ENCODE measurements around the gene CYP2W1. TPM values are rescaled to one million over a fixed set of nuclear protein-coding genes. Genes with fewer than 3 reads are reported as not detected.

The CYP2W1 gene
- total and polyA plus RNA-seq, 8 donors, result 6.2 to 16.9 (median 9.0) TPM; not detected in 2

DNA sequence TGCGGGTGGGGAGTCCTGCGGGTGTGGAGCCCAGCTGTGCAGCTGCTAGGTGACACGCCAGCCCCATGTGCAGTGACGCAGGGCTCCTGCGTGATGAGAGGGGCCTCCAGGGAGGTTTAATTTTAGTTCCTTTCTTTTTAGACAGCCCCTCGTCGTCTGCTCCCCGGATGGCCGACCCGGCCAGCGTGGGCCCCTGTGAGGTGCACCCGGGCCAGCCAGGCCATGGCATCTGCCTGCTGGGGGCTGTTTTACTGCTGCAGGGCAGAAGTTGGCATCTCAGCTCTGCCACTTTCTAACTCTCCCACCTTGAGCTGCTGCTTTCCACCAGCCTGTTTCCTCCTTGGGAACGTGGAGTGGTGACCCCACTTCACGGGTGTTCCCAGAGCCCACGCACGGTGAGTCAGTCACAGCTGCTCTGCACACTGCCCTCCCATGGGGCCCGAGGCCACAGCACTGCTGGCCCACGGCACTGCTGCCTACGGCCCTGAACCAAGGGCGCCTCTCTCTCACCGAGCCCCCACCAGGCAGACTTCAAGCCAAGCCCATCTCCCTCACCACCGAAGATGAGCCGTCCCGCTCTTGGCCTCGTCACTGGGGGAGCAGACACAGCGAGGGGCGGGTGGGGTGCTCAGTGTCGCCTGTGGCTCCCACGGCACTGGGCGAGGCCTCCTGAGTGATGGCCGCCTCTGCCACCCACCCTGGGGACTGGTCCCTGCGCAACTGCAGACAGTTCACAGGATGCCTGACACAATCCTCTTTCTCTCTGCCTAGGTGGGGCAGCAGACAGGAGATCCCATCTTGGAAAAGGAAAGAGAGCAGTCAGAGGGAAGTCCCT is 21.3 kb downstream of the CYP2W1 start:
- Histone ChIP-seq H3K4me1 (no peaks in the 10 kb centered on the region), H3K36me3 (peaks cover 0 to 31% of the 10 kb centered on the region in 2 donors), H3K9me3 (no peaks in the 10 kb centered on the region), H3K27ac (no peak overlapping the region), H3K27me3 (no peaks in the 10 kb centered on the region), H3K4me3 (no peak overlapping the region)
- DNase-seq (no peak), ATAC-seq (no peak)
- TF ChIP-seq, protein P1, sequence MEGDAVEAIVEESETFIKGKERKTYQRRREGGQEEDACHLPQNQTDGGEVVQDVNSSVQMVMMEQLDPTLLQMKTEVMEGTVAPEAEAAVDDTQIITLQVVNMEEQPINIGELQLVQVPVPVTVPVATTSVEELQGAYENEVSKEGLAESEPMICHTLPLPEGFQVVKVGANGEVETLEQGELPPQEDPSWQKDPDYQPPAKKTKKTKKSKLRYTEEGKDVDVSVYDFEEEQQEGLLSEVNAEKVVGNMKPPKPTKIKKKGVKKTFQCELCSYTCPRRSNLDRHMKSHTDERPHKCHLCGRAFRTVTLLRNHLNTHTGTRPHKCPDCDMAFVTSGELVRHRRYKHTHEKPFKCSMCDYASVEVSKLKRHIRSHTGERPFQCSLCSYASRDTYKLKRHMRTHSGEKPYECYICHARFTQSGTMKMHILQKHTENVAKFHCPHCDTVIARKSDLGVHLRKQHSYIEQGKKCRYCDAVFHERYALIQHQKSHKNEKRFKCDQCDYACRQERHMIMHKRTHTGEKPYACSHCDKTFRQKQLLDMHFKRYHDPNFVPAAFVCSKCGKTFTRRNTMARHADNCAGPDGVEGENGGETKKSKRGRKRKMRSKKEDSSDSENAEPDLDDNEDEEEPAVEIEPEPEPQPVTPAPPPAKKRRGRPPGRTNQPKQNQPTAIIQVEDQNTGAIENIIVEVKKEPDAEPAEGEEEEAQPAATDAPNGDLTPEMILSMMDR (IDR thresholded peaks at IDR 0.05), result no peak
- intact Hi-C loops (cut with DNase I), result loop anchor here in 1 of 2 donors (10.0 kb wide), 1 partner anchor 151 kb away; no protein-coding TSS in a partner anchor

DNA sequence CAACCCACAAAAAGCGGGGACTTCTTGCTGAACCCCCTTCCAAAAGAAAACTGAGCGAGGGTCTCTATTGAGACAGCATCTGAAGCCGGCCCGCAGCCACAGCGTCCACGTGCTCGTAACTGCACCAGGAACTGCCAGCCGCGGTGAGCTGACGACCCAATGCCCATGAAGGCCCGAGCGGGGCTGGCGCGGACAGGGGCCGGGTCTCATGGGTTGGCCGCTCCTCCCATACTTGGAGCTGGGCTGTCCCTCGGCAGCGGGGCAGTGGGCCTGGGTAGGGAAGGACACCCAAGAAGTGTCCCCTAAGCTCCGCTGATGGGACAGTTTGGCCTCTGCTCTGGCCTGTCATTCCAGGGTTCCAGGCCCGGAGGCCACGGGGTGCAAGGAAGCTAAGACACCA is 22.3 kb downstream of the CYP2W1 start:
- no peak for DNase-seq
- H3K27me3 ChIP-seq, result no peaks in the 10 kb centered on the region

DNA sequence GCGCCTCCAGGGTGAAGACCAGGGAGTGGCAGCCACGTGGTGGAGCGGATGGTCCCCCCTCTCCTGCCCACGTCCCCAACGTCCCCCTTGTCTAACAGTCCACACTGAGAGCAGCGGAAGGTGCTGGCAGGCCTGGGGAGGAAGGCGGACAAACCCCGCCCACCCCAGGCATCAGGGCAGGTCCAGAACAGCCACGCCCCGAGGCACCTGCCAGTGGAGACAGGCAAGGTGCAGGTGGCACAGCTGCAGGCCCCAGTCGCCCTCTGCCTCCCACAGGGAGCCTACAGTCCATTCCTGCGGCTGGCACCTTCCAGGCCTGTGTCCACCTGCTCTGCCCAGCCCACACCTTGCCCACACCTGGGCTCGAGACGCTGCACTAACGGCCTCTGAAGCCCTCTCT is 24.9 kb downstream of the CYP2W1 start:
- Histone ChIP-seq H3K36me3 (peaks cover 0 to 29% of the 10 kb centered on the region in 2 donors), H3K9me3 (no peaks in the 10 kb centered on the region), H3K4me3 (no peak overlapping the region), H3K27ac (no peak overlapping the region), H3K27me3 (no peaks in the 10 kb centered on the region), H3K4me1 (no peaks in the 10 kb centered on the region)
- DNase-seq, result no peak
- TF ChIP-seq, protein P1 (IDR thresholded peaks at IDR 0.05), result no peak
- no peak for ATAC-seq
- intact Hi-C loops (cut with DNase I), result loop anchor here in 1 of 2 donors (10.0 kb wide), 1 partner anchor 147 kb away; no protein-coding TSS in a partner anchor

More for the DNA sequence above, 22.3 kb downstream of the CYP2W1 start:
- ATAC-seq, result no peak
- Histone ChIP-seq H3K27ac (no peak overlapping the region), H3K4me3 (no peak overlapping the region), H3K9me3 (no peaks in the 10 kb centered on the region), H3K36me3 (peaks cover 0 to 29% of the 10 kb centered on the region in 2 donors), H3K4me1 (no peaks in the 10 kb centered on the region)
- TF ChIP-seq, protein P1 (IDR thresholded peaks at IDR 0.05), result no peak
- intact Hi-C loops (cut with DNase I), result loop anchor here in 1 of 2 donors (10.0 kb wide), 1 partner anchor 149 kb away; no protein-coding TSS in a partner anchor

DNA sequence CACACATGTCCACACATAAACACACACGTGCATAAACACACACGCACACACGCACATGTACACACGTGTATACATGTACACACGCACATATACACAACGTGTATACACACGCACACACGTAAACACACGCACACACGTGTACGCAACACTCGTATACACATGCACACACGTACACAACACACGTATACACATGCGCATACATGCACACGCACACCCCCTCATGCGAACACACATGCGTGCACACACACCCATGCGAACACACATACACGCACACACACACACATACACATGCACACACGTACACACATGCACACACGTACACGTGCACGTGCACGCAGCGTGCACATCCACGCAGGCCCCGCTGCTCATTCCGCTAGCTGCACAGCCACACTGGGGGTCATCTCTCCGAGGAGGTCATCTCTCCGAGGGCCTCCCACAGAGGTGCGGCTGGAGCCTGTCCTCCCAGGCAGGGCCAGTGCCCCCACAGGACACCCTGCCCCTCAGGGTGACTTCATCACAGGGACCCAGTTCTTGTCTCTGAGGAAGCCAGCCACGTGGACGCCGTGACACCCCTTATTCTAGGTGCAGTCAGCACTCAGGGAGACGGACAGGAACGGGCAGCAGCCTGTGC is 25.9 kb downstream of the CYP2W1 start:
- H3K27me3 ChIP-seq, result no peaks in the 10 kb centered on the region
- TF ChIP-seq, protein P1 (IDR thresholded peaks at IDR 0.05), result no peak
- H3K27ac ChIP-seq, result no peak overlapping the region
- DNase-seq (no peak), ATAC-seq (no peak)
- peaks cover 0 to 29% of the 10 kb centered on the region in 2 donors for H3K36me3 ChIP-seq
- no peaks in the 10 kb centered on the region for H3K9me3 ChIP-seq
- intact Hi-C loops (cut with DNase I), result loop anchor here in 1 of 2 donors (10.0 kb wide), 1 partner anchor 146 kb away; no protein-coding TSS in a partner anchor
- H3K4me3 ChIP-seq, result no peak overlapping the region
- H3K4me1 ChIP-seq, result no peaks in the 10 kb centered on the region

DNA sequence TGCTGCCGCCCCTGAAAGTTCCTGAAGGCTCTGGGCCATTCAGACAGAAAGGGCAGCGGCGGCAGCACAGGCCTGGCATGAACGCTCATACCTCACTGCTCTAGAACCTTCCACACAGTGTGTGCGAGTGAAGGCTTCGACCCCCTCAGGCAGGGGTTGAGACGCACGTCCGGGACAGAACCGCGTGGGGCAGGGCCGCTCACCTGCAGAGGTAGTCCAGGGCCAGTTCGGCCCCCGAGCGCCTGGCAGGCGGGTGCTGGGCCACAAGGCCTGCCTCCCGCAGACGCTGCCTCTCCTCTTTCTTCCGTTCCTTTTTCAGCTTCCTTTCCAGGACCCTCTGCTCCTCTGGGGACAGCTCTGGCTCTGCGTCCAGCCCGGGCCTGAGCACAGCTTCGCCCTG is 26.8 kb downstream of the CYP2W1 start:
- TF ChIP-seq, protein P1 (IDR thresholded peaks at IDR 0.05), result no peak
- H3K27ac ChIP-seq, result no peak overlapping the region
- DNase-seq (no peak), ATAC-seq (no peak)
- H3K4me3 ChIP-seq, result no peak overlapping the region
- H3K9me3 ChIP-seq, result no peaks in the 10 kb centered on the region
- H3K36me3 ChIP-seq, result peaks cover 0 to 29% of the 10 kb centered on the region in 2 donors
- intact Hi-C loops (cut with DNase I), result loop anchor here in 1 of 2 donors (10.0 kb wide), 1 partner anchor 145 kb away; no protein-coding TSS in a partner anchor
- H3K4me1 ChIP-seq, result no peaks in the 10 kb centered on the region
- H3K27me3 ChIP-seq, result no peaks in the 10 kb centered on the region

Data from left lung (tissue), 10 donors.